Measurements from ENCODE around the gene GANAB. TPM values are rescaled to one million over a fixed set of nuclear protein-coding genes. Genes with fewer than 3 reads are reported as not detected.

The GANAB gene
- total RNA-seq, 1 donor from 2014 or later: 359 TPM

GRCh38 chr11:62645671-62645945 is 805 bp downstream of the GANAB start:
- Mint-ChIP-seq H3K27me3 (ENCODE audit: low read depth) (no peaks in the 10 kb centered on the region), H3K36me3 (ENCODE audit: low read depth) (peaks cover 5% of the 10 kb centered on the region), H3K4me1 (ENCODE audit: low read depth) (peaks cover 16% of the 10 kb centered on the region), H3K4me3 (ENCODE audit: unreplicated experiment) (peak overlapping the region; percentile 98), H3K9me3 (ENCODE audit: low read depth) (no peaks in the 10 kb centered on the region), H3K27ac (ENCODE audit: unreplicated experiment) (peak overlapping the region; percentile 95)
- no peak for TF ChIP-seq CTCF (IDR thresholded peaks at IDR 0.05)
- no peak for DNase-seq (ENCODE audit: low spot score)

GRCh38 chr11:62644220-62644619 is 2.2 kb downstream of the GANAB start:
- peaks cover 21% of the 10 kb centered on the region for H3K4me1 Mint-ChIP-seq (ENCODE audit: low read depth)
- peak overlapping the region; percentile 49 for H3K27ac Mint-ChIP-seq (ENCODE audit: unreplicated experiment)
- no peak overlapping the region for H3K4me3 Mint-ChIP-seq (ENCODE audit: unreplicated experiment)

GRCh38 chr11:62632492-62632891 is 13.9 kb downstream of the GANAB start:
- TF ChIP-seq CTCF (IDR thresholded peaks at IDR 0.05): no peak
- Mint-ChIP-seq H3K27ac (ENCODE audit: unreplicated experiment) (peak overlapping the region; percentile 47), H3K36me3 (ENCODE audit: low read depth) (peaks cover 49% of the 10 kb centered on the region), H3K9me3 (ENCODE audit: low read depth) (no peaks in the 10 kb centered on the region), H3K4me3 (ENCODE audit: unreplicated experiment) (no peak overlapping the region), H3K27me3 (ENCODE audit: low read depth) (no peaks in the 10 kb centered on the region), H3K4me1 (ENCODE audit: low read depth) (no peaks in the 10 kb centered on the region)
- no peak for DNase-seq (ENCODE audit: low spot score)

More at GRCh38 chr11:62644220-62644619, 2.2 kb downstream of the GANAB start:
- Mint-ChIP-seq H3K36me3 (ENCODE audit: low read depth) (peaks cover 7% of the 10 kb centered on the region), H3K9me3 (ENCODE audit: low read depth) (no peaks in the 10 kb centered on the region), H3K27me3 (ENCODE audit: low read depth) (no peaks in the 10 kb centered on the region)
- no peak for TF ChIP-seq CTCF (IDR thresholded peaks at IDR 0.05)
- DNase-seq (ENCODE audit: low spot score): no peak

- Mint-ChIP-seq H3K27ac (ENCODE audit: unreplicated experiment) (no peak overlapping the region), H3K4me1 (ENCODE audit: low read depth) (no peaks in the 10 kb centered on the region)
Observed at GRCh38 chr11:62627713-62628112, 18.7 kb downstream of the GANAB start.

GRCh38 chr11:62622476-62623089 is 23.8 kb downstream of the GANAB start:
- Mint-ChIP-seq H3K27ac (ENCODE audit: unreplicated experiment) (peak overlapping the region; percentile 96), H3K9me3 (ENCODE audit: low read depth) (no peaks in the 10 kb centered on the region), H3K4me3 (ENCODE audit: unreplicated experiment) (peak overlapping the region; percentile 89), H3K4me1 (ENCODE audit: low read depth) (peaks cover 20% of the 10 kb centered on the region), H3K27me3 (ENCODE audit: low read depth) (no peaks in the 10 kb centered on the region), H3K36me3 (ENCODE audit: low read depth) (peaks cover 23% of the 10 kb centered on the region)
- TF ChIP-seq CTCF (IDR thresholded peaks at IDR 0.05): no peak
- DNase-seq (ENCODE audit: low spot score): no peak

More at GRCh38 chr11:62627713-62628112, 18.7 kb downstream of the GANAB start:
- Mint-ChIP-seq H3K9me3 (ENCODE audit: low read depth) (no peaks in the 10 kb centered on the region), H3K4me3 (ENCODE audit: unreplicated experiment) (no peak overlapping the region), H3K36me3 (ENCODE audit: low read depth) (peaks cover 50% of the 10 kb centered on the region), H3K27me3 (ENCODE audit: low read depth) (no peaks in the 10 kb centered on the region)
- peak; percentile 27 for TF ChIP-seq CTCF (IDR thresholded peaks at IDR 0.05)
- no peak for DNase-seq (ENCODE audit: low spot score)
